ENCODE data around the gene PPM1E.

- no peak for TF ChIP-seq EZH2 (IDR thresholded peaks at IDR 0.05; ENCODE audit: insufficient read depth, poor library complexity, severe bottlenecking)
- no peak for TF ChIP-seq EZH2phosphoT487 (IDR thresholded peaks at IDR 0.05; ENCODE audit: insufficient read depth, low read depth)
These were observed 14.5 kb upstream of the PPM1E start for GRCh38 chr17:58741121-58741625.
